ENCODE measurements around the gene MAGI2. TPM values are rescaled to one million over a fixed set of nuclear protein-coding genes. Genes with fewer than 3 reads are reported as not detected.

MAGI2 gene
- total RNA-seq, 4 donors from 2014 or later: 0.23 to 5.5 (median 0.45) TPM

GRCh38 chr7:79290398-79290797 is 163.1 kb downstream of the MAGI2 start:
- TF ChIP-seq POLR2A (IDR thresholded peaks at IDR 0.05): no peak
- H3K27me3 ChIP-seq: no peaks in the 10 kb centered on the region
- H3K36me3 ChIP-seq: no peaks in the 10 kb centered on the region
- DNase-seq: no peak
- no peak overlapping the region for H3K27ac ChIP-seq
- peaks cover 0 to 4% (median 0%) of the 10 kb centered on the region in 3 donors for H3K4me1 ChIP-seq
- intact Hi-C loops (cut with DNase I): no loop called here
- H3K9me3 ChIP-seq: no peaks in the 10 kb centered on the region
- no peak overlapping the region for H3K4me3 ChIP-seq
- 82 to 87% methylated on average over 3 of the region's 3 CpGs for WGBS, 2 donors

GRCh38 chr7:79288655-79289054 is 164.8 kb downstream of the MAGI2 start:
- H3K9me3 ChIP-seq: no peaks in the 10 kb centered on the region
- H3K4me3 ChIP-seq: no peak overlapping the region
- H3K27ac ChIP-seq: no peak overlapping the region
- WGBS, 2 donors: 47 to 57% methylated on average over 5 of the region's 5 CpGs
- DNase-seq: no peak
- H3K36me3 ChIP-seq: no peaks in the 10 kb centered on the region
- H3K27me3 ChIP-seq: no peaks in the 10 kb centered on the region
- no peaks in the 10 kb centered on the region for H3K4me1 ChIP-seq
- intact Hi-C loops (cut with DNase I): no loop called here
- TF ChIP-seq POLR2A (IDR thresholded peaks at IDR 0.05): no peak
- TF ChIP-seq CTCF (IDR thresholded peaks at IDR 0.05): no peak

GRCh38 chr7:79287981-79288380 is 165.5 kb downstream of the MAGI2 start:
- no peak for TF ChIP-seq POLR2A (IDR thresholded peaks at IDR 0.05)
- TF ChIP-seq CTCF (IDR thresholded peaks at IDR 0.05): no peak
- H3K9me3 ChIP-seq: no peaks in the 10 kb centered on the region
- H3K27ac ChIP-seq: no peak overlapping the region
- no peak for DNase-seq
- no peak overlapping the region for H3K4me3 ChIP-seq
- no peaks in the 10 kb centered on the region for H3K36me3 ChIP-seq
- no peaks in the 10 kb centered on the region for H3K27me3 ChIP-seq
- intact Hi-C loops (cut with DNase I): no loop called here
- WGBS, 2 donors: 81 to 90% methylated on average over 1 of the region's 1 CpG
- no peaks in the 10 kb centered on the region for H3K4me1 ChIP-seq

GRCh38 chr7:79286181-79286580 is 167.3 kb downstream of the MAGI2 start:
- intact Hi-C loops (cut with DNase I): no loop called here
- WGBS, 2 donors: 0 to 53% methylated on average over 1 of the region's 1 CpG
- H3K4me1 ChIP-seq: peaks cover 0 to 3% (median 0%) of the 10 kb centered on the region in 3 donors

GRCh38 chr7:79285756-79286155 is 167.7 kb downstream of the MAGI2 start:
- Histone ChIP-seq H3K9me3 (no peaks in the 10 kb centered on the region), H3K4me3 (no peak overlapping the region), H3K27me3 (no peaks in the 10 kb centered on the region), H3K27ac (no peak overlapping the region), H3K36me3 (no peaks in the 10 kb centered on the region), H3K4me1 (peaks cover 0 to 3% (median 0%) of the 10 kb centered on the region in 3 donors)
- no peak for TF ChIP-seq POLR2A (IDR thresholded peaks at IDR 0.05)
- TF ChIP-seq CTCF (IDR thresholded peaks at IDR 0.05): no peak
- no peak for DNase-seq
- 56 to 73% methylated on average over 1 of the region's 1 CpG for WGBS, 2 donors
- intact Hi-C loops (cut with DNase I): no loop called here

More at GRCh38 chr7:79286181-79286580, 167.3 kb downstream of the MAGI2 start:
- no peak overlapping the region for H3K27ac ChIP-seq
- no peak overlapping the region for H3K4me3 ChIP-seq
- no peak for DNase-seq
- H3K36me3 ChIP-seq: no peaks in the 10 kb centered on the region
- H3K27me3 ChIP-seq: no peaks in the 10 kb centered on the region
- H3K9me3 ChIP-seq: no peaks in the 10 kb centered on the region
- no peak for TF ChIP-seq POLR2A (IDR thresholded peaks at IDR 0.05)
- TF ChIP-seq CTCF (IDR thresholded peaks at IDR 0.05): no peak

GRCh38 chr7:79284211-79284610 is 169.3 kb downstream of the MAGI2 start:
- Histone ChIP-seq H3K36me3 (no peaks in the 10 kb centered on the region), H3K4me3 (no peak overlapping the region), H3K27ac (no peak overlapping the region), H3K27me3 (no peaks in the 10 kb centered on the region), H3K9me3 (no peaks in the 10 kb centered on the region), H3K4me1 (peaks cover 0 to 3% (median 0%) of the 10 kb centered on the region in 3 donors)
- no peak for TF ChIP-seq POLR2A (IDR thresholded peaks at IDR 0.05)
- no peak for TF ChIP-seq CTCF (IDR thresholded peaks at IDR 0.05)
- no peak for DNase-seq
- intact Hi-C loops (cut with DNase I): no loop called here

Measured in esophagus squamous epithelium (tissue), 5 donors.